Ovary (tissue), 9 donors: ENCODE measurements around the gene ITPR1. TPM values are rescaled to one million over a fixed set of nuclear protein-coding genes. Genes with fewer than 3 reads are reported as not detected.
A peak's percentile ranks its signal among the peaks of the same experiment; 100 is the strongest.

Source experiments
- DNase-seq, 5 donors: peaks; one replicate each; pipeline ENCODE4 v3.0.0-alpha.2; 2019 to 2020
- H3K27ac ChIP-seq, 2 donors: fragments of 200-600 bp; one replicate each; pipeline versions ENCODE4 v1.5.1 to v1.8.0; 2019 to 2022
- H3K27me3 ChIP-seq: fragments of 200-600 bp; one replicate; pipeline ENCODE4 v1.8.0; 2022
- H3K36me3 ChIP-seq: fragments of 200-600 bp; sonication (generic); one replicate; pipeline ENCODE4 v1.5.1; 2019
- H3K4me1 ChIP-seq: one replicate; pipeline ENCODE4 v1.8.1; 2013; ENCODE audit warnings: mild to moderate bottlenecking, moderate library complexity; ENCODE audit not compliant: insufficient read depth
- H3K4me3 ChIP-seq: fragments of 200-600 bp; sonication (generic); one replicate; pipeline ENCODE4 v1.5.1; 2017
- H3K9me3 ChIP-seq, 2 donors: fragments of 200-600 bp in 1 of 2; sonication (generic) in 1 of 2; one replicate each; pipeline versions ENCODE4 v1.5.1 to v1.8.1; 2013 to 2019; ENCODE audit warnings: mild to moderate bottlenecking in 1 of 2, moderate library complexity in 1 of 2
- CTCF ChIP-seq, 3 donors: fragments of 450-650 bp in 2 of 3; fragments of 200-600 bp in 1 of 3; IDR thresholded peaks; one replicate each; pipeline versions ENCODE4 v1.5.1 to v1.8.0; 2016 to 2022; ENCODE audit warnings: antibody characterized with exemption in 3 of 3, mild to moderate bottlenecking in 1 of 3
- EP300 ChIP-seq: sonication (generic); formaldehyde crosslinking; IDR thresholded peaks from one replicate; pipeline ENCODE4 v1.6.1; 2017; ENCODE audit warnings: antibody characterized with exemption
- POLR2A ChIP-seq: fragments of 450-650 bp; IDR thresholded peaks from one replicate; pipeline ENCODE4 v1.6.1; 2017; ENCODE audit warnings: antibody characterized with exemption, mild to moderate bottlenecking, moderate library complexity
- WGBS, 3 donors: extraction: QIAGEN DNeasy Blood & Tissue Kit in 1 of 3; methylation state at CpG; one replicate each; pipeline versions ENCODE4 v1.1.5 to v1.1.7; 2013 to 2017; 5-methylcytosine and 5-hydroxymethylcytosine counted together
- intact Hi-C, 4 donors: fragments of 100-400 bp; cut with DNase I; formaldehyde crosslinking; loops; one replicate each; pipeline versions ENCODE4 v1.11.0 to v1.15.1; 2022 to 2023
- polyA plus RNA-seq, 2 donors: library from polyadenylated mRNA; stranded (reverse); fragments of 200-250 nt in 1 of 2; fragments of 350-450 nt in 1 of 2; fragmentation: Illumina TruSeq in 1 of 2; extraction: RNeasy Lipid Tissue Mini Kit (QIAGEN cat#74804) in 1 of 2; gene quantifications; one replicate each; pipeline ENCODE4 v1.2.3, GENCODE V29; 2013 to 2014
- total RNA-seq, 7 donors: library from RNA; depleted of rRNA in 2 of 7; stranded (reverse); fragments of >200 nt in 2 of 7; fragmentation: NEBNext Ultra II Directional in 3 of 7; extraction: Animal tissue kit (Norgen Biotek cat#: 25700) in 3 of 7; gene quantifications; one replicate each; pipeline versions ENCODE4 v1.1.0 to v1.2.4, GENCODE V29; 2016 to 2023
- donor health status: DM: no; HTN: no; CAD: no; lungs with moderate emphysema.
- donor health status: DM: no; HTN: no; CAD: no.
- donor health status: Bipolar disorder and iron deficiency.
- donor health status: DM: yes; HTN: yes; CAD: no.
- donor health status: DM: no; HTN: no; CAD: no.
- donor health status: DM: yes; HTN: yes; CAD: no.

ITPR1 gene
- total and polyA plus RNA-seq, 9 donors = 59.5 to 313 (median 144) TPM

DNA sequence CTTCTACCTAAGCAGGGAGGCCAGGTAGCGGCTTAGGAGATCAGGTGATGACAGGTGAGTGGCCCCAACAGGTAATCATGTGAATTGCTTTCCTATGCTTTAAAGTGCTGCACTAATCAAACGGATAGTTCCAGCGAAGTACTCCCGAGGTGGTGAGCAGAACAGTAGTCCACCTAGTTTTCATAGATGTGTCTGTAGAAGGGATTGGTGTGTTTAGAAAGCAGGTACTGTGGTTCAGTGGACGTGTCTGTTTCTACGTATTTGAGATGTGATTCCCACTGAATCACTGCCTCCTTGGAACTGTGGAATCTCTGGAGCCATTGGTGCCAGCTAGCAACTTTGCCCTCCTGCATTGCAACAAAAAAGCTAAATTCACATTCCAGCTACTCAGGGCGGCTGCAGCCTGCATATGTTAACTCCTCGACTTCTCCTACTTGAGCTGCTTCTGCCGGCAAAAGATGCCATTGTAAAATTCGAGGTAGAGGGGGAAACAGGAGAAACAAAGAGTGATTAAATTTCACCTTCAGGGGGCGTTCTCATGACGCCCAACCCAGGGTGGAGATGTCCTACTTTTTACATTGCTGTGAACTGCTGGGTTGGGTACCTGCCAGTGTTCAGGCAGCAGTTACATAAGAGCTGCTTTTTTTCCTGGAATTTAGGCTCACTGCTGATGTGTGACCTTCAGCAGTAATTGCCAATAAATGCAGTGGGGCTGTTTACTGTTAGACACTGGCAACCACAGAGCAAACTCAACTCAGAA, 227.3 kb downstream of the ITPR1 start:
- intact Hi-C loops = loop anchor here in 2 of 4 donors (2.0 to 10.0 kb wide), 3 partner anchors 258 to 307 kb away; partner anchors contain the start of gene BHLHE40 (in 1 of the 2)
- TF ChIP-seq POLR2A (no peak), EP300 (peak; percentile 96), CTCF (IDR thresholded peaks at IDR 0.05) (peak; percentile 76 to 83 (median 81))
- H3K27me3 ChIP-seq = no peaks in the 10 kb centered on the region
- H3K9me3 ChIP-seq = no peaks in the 10 kb centered on the region
- peaks cover 11% of the 10 kb centered on the region for H3K4me1 ChIP-seq
- no peaks in the 10 kb centered on the region for H3K36me3 ChIP-seq
- peak overlapping the region; percentile 66 to 73 for H3K27ac ChIP-seq
- DNase-seq = peak; percentile 78 to 93 (median 88)
- 34 to 37% (median 36%) methylated on average over 12 of the region's 12 CpGs for WGBS, 3 donors
- H3K4me3 ChIP-seq = no peak overlapping the region

DNA sequence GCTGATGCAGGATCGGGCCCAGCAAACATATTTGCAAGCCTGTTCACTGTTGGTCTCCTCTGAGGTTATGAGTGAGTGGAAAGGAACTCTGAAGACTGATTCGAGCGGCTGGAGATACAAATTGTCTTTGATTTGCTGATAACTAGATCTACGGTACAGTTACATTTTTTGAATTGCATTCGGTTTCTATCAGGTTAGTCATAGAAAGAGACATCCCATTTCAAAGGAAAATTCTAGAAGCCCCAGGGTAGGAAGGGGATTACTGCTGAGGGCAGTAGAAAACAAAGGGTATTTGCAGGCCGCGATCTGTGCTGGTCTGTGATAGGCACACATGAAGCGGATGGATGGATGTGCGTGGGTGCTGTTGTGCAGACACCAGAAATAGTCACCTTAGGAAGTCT, 228.4 kb downstream of the ITPR1 start:
- Histone ChIP-seq H3K9me3 (no peaks in the 10 kb centered on the region), H3K36me3 (no peaks in the 10 kb centered on the region), H3K27ac (peak overlapping the region; percentile 46 to 73), H3K4me1 (peaks cover 11% of the 10 kb centered on the region), H3K4me3 (no peak overlapping the region), H3K27me3 (no peaks in the 10 kb centered on the region)
- intact Hi-C loops = loop anchor here in 2 of 4 donors (2.0 to 10.0 kb wide), 3 partner anchors 257 to 306 kb away; partner anchors contain the start of gene BHLHE40 (in 1 of the 2)
- TF ChIP-seq CTCF (IDR thresholded peaks at IDR 0.05) (no peak), POLR2A (no peak)
- no peak for DNase-seq
- WGBS, 3 donors = 62 to 68% (median 67%) methylated on average over 9 of the region's 9 CpGs

DNA sequence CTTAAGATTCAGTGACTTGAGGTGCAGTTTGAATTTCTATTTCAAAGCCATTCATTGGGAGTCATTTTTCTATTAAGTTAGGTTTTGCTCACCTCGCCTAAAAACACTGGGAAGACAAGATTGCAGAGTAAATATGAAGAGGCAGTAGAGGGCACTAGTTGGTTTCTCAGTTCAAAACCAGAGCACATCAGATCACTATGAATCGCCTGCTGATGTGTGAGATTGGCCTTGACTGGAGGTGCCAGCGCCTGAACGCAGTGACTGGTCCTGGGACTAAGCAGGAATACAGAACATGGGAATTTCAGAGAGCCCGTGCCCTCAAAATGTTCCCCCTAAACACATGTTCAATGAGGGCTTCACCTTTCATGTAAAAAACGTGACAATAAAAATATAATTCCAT, 229.0 kb downstream of the ITPR1 start:
- no peaks in the 10 kb centered on the region for H3K9me3 ChIP-seq
- peak in 2 of 3 donors; percentile 31 to 41 for TF ChIP-seq CTCF (IDR thresholded peaks at IDR 0.05)
- no peak for TF ChIP-seq EP300
- intact Hi-C loops = loop anchor here in 2 of 4 donors (2.0 to 10.0 kb wide), 3 partner anchors 257 to 305 kb away; partner anchors contain the start of gene BHLHE40 (in 1 of the 2)
- no peaks in the 10 kb centered on the region for H3K36me3 ChIP-seq
- peaks cover 11% of the 10 kb centered on the region for H3K4me1 ChIP-seq
- 58 to 77% (median 60%) methylated on average over 6 of the region's 6 CpGs for WGBS, 3 donors
- H3K27me3 ChIP-seq = no peaks in the 10 kb centered on the region
- peak in 2 of 5 donors; percentile 53 to 66 for DNase-seq
- peak overlapping the region; percentile 46 to 73 for H3K27ac ChIP-seq
- no peak overlapping the region for H3K4me3 ChIP-seq

- intact Hi-C loops = loop anchor here in 1 of 4 donors (5.0 to 10.0 kb wide), 2 partner anchors 261 to 303 kb away; no protein-coding TSS in a partner anchor
- no peak for TF ChIP-seq CTCF (IDR thresholded peaks at IDR 0.05)
- no peak for TF ChIP-seq EP300
- TF ChIP-seq POLR2A = no peak
- no peaks in the 10 kb centered on the region for H3K36me3 ChIP-seq
- H3K4me1 ChIP-seq = peaks cover 7% of the 10 kb centered on the region
- 82 to 86% (median 86%) methylated on average over 10 of the region's 10 CpGs for WGBS, 3 donors
- no peak overlapping the region for H3K27ac ChIP-seq
- no peak overlapping the region for H3K4me3 ChIP-seq
- DNase-seq = no peak
- H3K27me3 ChIP-seq = no peaks in the 10 kb centered on the region
- no peaks in the 10 kb centered on the region for H3K9me3 ChIP-seq
Observed at GRCh38 chr3:4724051-4724629, 231.0 kb downstream of the ITPR1 start.
